ENCODE measurements around the gene BUB3. TPM values are rescaled to one million over a fixed set of nuclear protein-coding genes. Genes with fewer than 3 reads are reported as not detected.

The BUB3 gene
- total and polyA plus RNA-seq, 2 of the 13 experiments (the other 11 are each of a cell fraction or from before 2014, with no cell fraction given): 174 to 188 TPM

- TF ChIP-seq XBP1 (CRISPR knock-in tag; IDR thresholded peaks at IDR 0.05) (no peak), ZNF816 (CRISPR knock-in tag; IDR thresholded peaks at IDR 0.05; ENCODE audit: borderline replicate concordance) (0 out of 2 replicates have a peak, but pooled peaks have one; percentile 63), ISX (CRISPR knock-in tag; conservative IDR thresholded peaks at IDR 0.05) (no peak), HMGA1 (CRISPR knock-in tag; conservative IDR thresholded peaks at IDR 0.05) (no peak), PAWR (CRISPR knock-in tag; IDR thresholded peaks at IDR 0.05; ENCODE audit: borderline replicate concordance) (no peak), PRPF4 (IDR thresholded peaks at IDR 0.05; ENCODE audit: low read depth, low read length, poor library complexity, severe bottlenecking) (no peak), ZSCAN29 (CRISPR knock-in tag; conservative IDR thresholded peaks at IDR 0.05) (no peak), BCLAF1 (IDR thresholded peaks at IDR 0.05) (no peak), NCOA2 (CRISPR knock-in tag; IDR thresholded peaks at IDR 0.05) (0 out of 2 replicates have a peak, but pooled peaks have one; percentile 12), HOXA7 (CRISPR knock-in tag; IDR thresholded peaks at IDR 0.05) (no peak), POGK (CRISPR knock-in tag; conservative IDR thresholded peaks at IDR 0.05) (0 out of 2 replicates have a peak, but pooled peaks have one; percentile 38), ZKSCAN5 (CRISPR knock-in tag; IDR thresholded peaks at IDR 0.05) (no peak), FOXC1 (CRISPR knock-in tag; IDR thresholded peaks at IDR 0.05; ENCODE audit: borderline replicate concordance) (peak; percentile 53; the same call in 1 of the 2 replicates), ZNF678 (CRISPR knock-in tag; IDR thresholded peaks at IDR 0.05) (no peak), ATF1 (CRISPR knock-in tag; IDR thresholded peaks at IDR 0.05) (peak; percentile 85), CBX5 (CRISPR knock-in tag; IDR thresholded peaks at IDR 0.05; ENCODE audit: borderline replicate concordance) (0 out of 2 replicates have a peak, but pooled peaks have one; percentile 13)
- TF ChIP-seq, protein P1, sequence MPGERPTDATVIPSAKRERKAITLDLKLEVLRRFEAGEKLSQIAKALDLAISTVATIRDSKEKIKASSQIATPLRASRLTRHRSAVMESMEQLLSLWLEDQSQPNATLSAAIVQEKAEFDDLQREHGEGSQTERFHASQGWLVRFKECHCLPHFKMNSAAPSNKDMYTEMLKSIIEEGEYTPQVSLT (CRISPR knock-in tag; IDR thresholded peaks at IDR 0.05; ENCODE audit: borderline replicate concordance, low read depth): no peak
- TF ChIP-seq, protein P2, sequence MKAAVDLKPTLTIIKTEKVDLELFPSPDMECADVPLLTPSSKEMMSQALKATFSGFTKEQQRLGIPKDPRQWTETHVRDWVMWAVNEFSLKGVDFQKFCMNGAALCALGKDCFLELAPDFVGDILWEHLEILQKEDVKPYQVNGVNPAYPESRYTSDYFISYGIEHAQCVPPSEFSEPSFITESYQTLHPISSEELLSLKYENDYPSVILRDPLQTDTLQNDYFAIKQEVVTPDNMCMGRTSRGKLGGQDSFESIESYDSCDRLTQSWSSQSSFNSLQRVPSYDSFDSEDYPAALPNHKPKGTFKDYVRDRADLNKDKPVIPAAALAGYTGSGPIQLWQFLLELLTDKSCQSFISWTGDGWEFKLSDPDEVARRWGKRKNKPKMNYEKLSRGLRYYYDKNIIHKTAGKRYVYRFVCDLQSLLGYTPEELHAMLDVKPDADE (CRISPR knock-in tag; IDR thresholded peaks at IDR 0.05): no peak
- TF ChIP-seq, protein P3, sequence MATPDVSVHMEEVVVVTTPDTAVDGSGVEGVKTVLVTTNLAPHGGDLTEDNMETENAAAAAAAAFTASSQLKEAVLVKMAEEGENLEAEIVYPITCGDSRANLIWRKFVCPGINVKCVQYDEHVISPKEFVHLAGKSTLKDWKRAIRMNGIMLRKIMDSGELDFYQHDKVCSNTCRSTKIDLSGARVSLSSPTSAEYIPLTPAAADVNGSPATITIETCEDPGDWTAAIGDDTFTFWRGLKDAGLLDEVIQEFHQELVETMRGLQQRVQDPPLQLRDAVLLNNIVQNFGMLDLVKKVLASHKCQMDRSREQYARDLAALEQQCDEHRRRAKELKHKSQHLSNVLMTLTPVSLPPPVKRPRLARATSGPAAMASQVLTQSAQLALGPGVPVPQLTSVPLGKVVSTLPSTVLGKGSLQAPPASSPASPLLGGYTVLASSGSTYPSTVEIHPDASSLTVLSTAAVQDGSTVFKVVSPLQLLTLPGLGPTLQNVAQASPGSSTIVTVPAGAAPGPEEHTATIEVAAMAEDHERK (CRISPR knock-in tag; IDR thresholded peaks at IDR 0.05; ENCODE audit: low read depth): peak; percentile 55; the same call in 1 of the 2 replicates
These were observed at the start of gene BUB3 (continued) for GRCh38 chr10:123154092-123154710.

Data from HepG2 (cell line).